A549 treated with GW870086 at 1 μM for 4 hours (cell line): ENCODE results near the gene MKRN3. TPM values are rescaled to one million over a fixed set of nuclear protein-coding genes. Genes with fewer than 3 reads are reported as not detected.

ENCODE experiments used
- total RNA-seq: library from RNA; stranded (reverse); fragments of 200-300 nt; extraction: Qiagen RNA extraction; gene quantifications from 5 replicates; pipeline ENCODE4 v1.2.3, GENCODE V29; 2022; ENCODE audit warnings: low read depth

MKRN3 gene
- 1.7 to 2.6 TPM (median 1.9 TPM) in 5 replicates for total RNA-seq

DNA sequence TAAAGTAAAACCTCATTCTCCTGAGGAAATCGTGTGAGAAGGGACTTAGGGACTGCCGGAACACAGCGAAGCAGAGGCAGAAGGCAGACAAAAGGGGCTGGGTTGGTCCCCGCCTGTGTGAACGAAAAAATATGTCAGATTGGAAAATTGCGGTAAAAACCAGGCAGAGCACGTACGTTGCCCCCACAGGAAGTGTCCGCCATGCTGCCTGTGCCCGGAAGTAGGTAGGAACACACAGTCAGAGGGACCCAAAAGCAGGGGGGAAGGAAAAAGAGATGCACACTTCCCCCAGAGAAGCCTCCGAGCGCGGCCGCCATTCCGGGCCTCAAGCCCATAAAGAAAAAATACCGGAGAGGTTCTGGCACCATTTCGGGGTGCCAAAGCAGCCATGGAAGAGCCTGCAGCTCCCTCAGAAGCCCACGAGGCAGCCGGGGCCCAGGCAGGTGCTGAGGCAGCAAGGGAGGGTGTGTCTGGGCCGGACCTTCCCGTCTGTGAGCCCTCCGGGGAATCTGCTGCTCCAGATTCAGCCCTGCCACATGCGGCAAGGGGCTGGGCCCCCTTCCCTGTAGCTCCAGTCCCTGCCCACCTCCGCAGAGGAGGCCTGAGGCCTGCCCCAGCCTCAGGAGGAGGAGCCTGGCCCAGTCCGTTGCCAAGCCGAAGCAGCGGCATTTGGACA, at the start of gene MKRN3:
TSS of gene MKRN3 (plus strand) at position 280 of the 676 bp plus-strand sequence. CDS start at position 389, 109 bp downstream.

Other genes with a start within 250 kb of the MKRN3 start
- gene GOLGA6L26, start 231.5 kb upstream of the MKRN3 start, total RNA-seq, result not detected in 5 replicates
- gene GOLGA8S, start 210.9 kb upstream of the MKRN3 start, total RNA-seq, result 0.07 to 0.19 TPM (median 0.17 TPM) in 5 replicates
- not detected in 5 replicates for gene GOLGA6L2, start 118.4 kb upstream of the MKRN3 start, total RNA-seq
- gene MAGEL2, start 82.2 kb downstream of the MKRN3 start, total RNA-seq, result not detected in 5 replicates
- gene NDN, start 121.6 kb downstream of the MKRN3 start, total RNA-seq, result 0.07 to 0.10 TPM (median 0.10 TPM) in 3 of 5 replicates, not detected in the others